NOMO-1 (cell line): Measurements from ENCODE around the gene ARID1A.

Source experiments
- DNase-seq, 2 experiments: peaks; one replicate each; lab custom pipeline; 2025; ENCODE audit not compliant: unreplicated experiment in 2 of 2; lab: John Stamatoyannopoulos, UW

The ARID1A gene

GRCh38 chr1:26754086-26754874, 58.5 kb downstream of the ARID1A start:
- no peak for DNase-seq

- DNase-seq = no peak
Observed at GRCh38 chr1:26758358-26758757, 62.5 kb downstream of the ARID1A start.

GRCh38 chr1:26759531-26759930, 63.7 kb downstream of the ARID1A start:
- no peak for DNase-seq

GRCh38 chr1:26761217-26761616, 65.4 kb downstream of the ARID1A start:
- no peak for DNase-seq

- DNase-seq = no peak
Observed at GRCh38 chr1:26767714-26768113, 71.9 kb downstream of the ARID1A start.

GRCh38 chr1:26768755-26769154, 72.9 kb downstream of the ARID1A start:
- DNase-seq = no peak

- DNase-seq = no peak
Observed at GRCh38 chr1:26771285-26771642, 75.4 kb downstream of the ARID1A start.

- DNase-seq = no peak
Observed at GRCh38 chr1:26771643-26772321, 76.0 kb downstream of the ARID1A start.

- no peak for DNase-seq
Observed at GRCh38 chr1:26772687-26773086, 76.9 kb downstream of the ARID1A start.

GRCh38 chr1:26774462-26774861, 78.6 kb downstream of the ARID1A start:
- DNase-seq = no peak

GRCh38 chr1:26775666-26776065, 79.9 kb downstream of the ARID1A start:
- DNase-seq = no peak

GRCh38 chr1:26779098-26779668, 83.4 kb downstream of the ARID1A start:
- no peak for DNase-seq

- DNase-seq = no peak
Observed at GRCh38 chr1:26780344-26780957, 84.6 kb downstream of the ARID1A start.

GRCh38 chr1:26781206-26781825, 85.5 kb downstream of the ARID1A start:
- no peak for DNase-seq

GRCh38 chr1:26782521-26783212, 86.9 kb downstream of the ARID1A start:
- DNase-seq = no peak

- DNase-seq = no peak
Observed at GRCh38 chr1:26783646-26784022, 87.8 kb downstream of the ARID1A start.

GRCh38 chr1:26784023-26784871, 88.4 kb downstream of the ARID1A start:
- DNase-seq = peak in 1 of 2 experiments; percentile 42

GRCh38 chr1:26784886-26785285, 89.1 kb downstream of the ARID1A start:
- DNase-seq = no peak

GRCh38 chr1:26785611-26786436, 90.0 kb downstream of the ARID1A start:
- peak; percentile 39 to 56 for DNase-seq
